Neural cell (in vitro differentiated cells): ENCODE results near the gene BIK. TPM values are rescaled to one million over a fixed set of nuclear protein-coding genes. Genes with fewer than 3 reads are reported as not detected.

Experiments
- H2AFZ ChIP-seq: fragments of 200-600, 300-800 bp; sonication (generic), shearing (Covaris generic); 2 replicates; pipeline ENCODE4 v1.6.0; 2014; ENCODE audit warnings: low read depth, mild to moderate bottlenecking, antibody characterized with exemption, low read length, moderate library complexity
- H3F3A ChIP-seq: fragments of 200-600 bp; shearing (Covaris generic); 2 replicates; pipeline ENCODE4 v1.6.1; 2016; ENCODE audit warnings: mild to moderate bottlenecking, moderate library complexity, mixed read lengths, antibody characterized with exemption, low read length; ENCODE audit not compliant: insufficient read depth, poor library complexity, severe bottlenecking
- H3K27ac ChIP-seq: fragments of 200-600, 300-800 bp; sonication (generic), shearing (Covaris generic); 2 replicates; pipeline ENCODE4 v1.5.1; 2014; ENCODE audit warnings: mild to moderate bottlenecking, low read length, moderate library complexity
- H3K27me3 ChIP-seq: fragments of 300-800, 200-600 bp; sonication (generic), shearing (Covaris generic); 2 replicates; pipeline ENCODE4 v1.6.0; 2014; ENCODE audit warnings: mild to moderate bottlenecking, low read depth, low read length, moderate library complexity; ENCODE audit not compliant: insufficient read depth
- H3K36me3 ChIP-seq: fragments of 300-800, 200-600 bp; sonication (generic), shearing (Covaris generic); 2 replicates; pipeline ENCODE4 v1.5.1; 2014; ENCODE audit warnings: mild to moderate bottlenecking, antibody characterized with exemption, low read length, moderate library complexity; ENCODE audit not compliant: insufficient read depth
- H3K4me2 ChIP-seq: fragments of 300-800, 200-600 bp; sonication (generic), shearing (Covaris generic); 2 replicates; pipeline ENCODE4 v1.6.0; 2014; ENCODE audit warnings: mild to moderate bottlenecking, low read length
- H3K4me3 ChIP-seq: fragments of 300-800, 200-600 bp; sonication (generic), shearing (Covaris generic); 2 replicates; pipeline ENCODE4 v1.5.1; 2014; ENCODE audit warnings: mild to moderate bottlenecking, low read length, moderate library complexity
- H3K79me2 ChIP-seq: fragments of 200-600 bp; shearing (Covaris generic); replicated peaks from 2 replicates; pipeline ENCODE4 v1.6.0; 2014; ENCODE audit warnings: mild to moderate bottlenecking, low read length, moderate library complexity; ENCODE audit not compliant: insufficient read depth
- H3K9ac ChIP-seq: fragments of 300-800, 200-600 bp; sonication (generic), shearing (Covaris generic); 2 replicates; pipeline ENCODE4 v1.6.1; 2016; ENCODE audit warnings: mild to moderate bottlenecking, low read length, mixed read lengths
- H3K9me2 ChIP-seq: fragments of 200-600 bp; shearing (Covaris generic); 2 replicates; pipeline ENCODE4 v1.6.1; 2016; ENCODE audit warnings: mild to moderate bottlenecking, low read length, mixed read lengths; ENCODE audit not compliant: insufficient read depth
- H3K9me3 ChIP-seq: fragments of 200-600, 300-800 bp; sonication (generic), shearing (Covaris generic); 2 replicates; pipeline ENCODE4 v1.6.1; 2016; ENCODE audit warnings: mild to moderate bottlenecking, mixed run types, low read length, moderate library complexity, mixed read lengths
- H4K20me1 ChIP-seq: fragments of 200-600 bp; shearing (Covaris generic); 2 replicates; pipeline ENCODE4 v1.6.1; 2016; ENCODE audit warnings: mild to moderate bottlenecking, mixed run types; ENCODE audit not compliant: insufficient read depth
- CTCF ChIP-seq: fragments of 450-650 bp; IDR thresholded peaks from 2 replicates; pipeline ENCODE4 v1.5.1; 2014; ENCODE audit warnings: antibody characterized with exemption, mild to moderate bottlenecking, moderate library complexity; ENCODE audit not compliant: poor library complexity, severe bottlenecking
- EP300 ChIP-seq: fragments of 450-650 bp; conservative IDR thresholded peaks from 2 replicates; pipeline ENCODE4 v1.6.1; 2014; ENCODE audit warnings: antibody characterized with exemption, mild to moderate bottlenecking, moderate library complexity; ENCODE audit not compliant: poor library complexity, severe bottlenecking
- EZH2 ChIP-seq: fragments of 200-600, 300-800 bp; shearing (Covaris generic), sonication (generic); IDR thresholded peaks from 2 replicates; pipeline ENCODE4 v1.6.1; 2014; ENCODE audit warnings: antibody characterized with exemption, low read length, borderline replicate concordance, mild to moderate bottlenecking; ENCODE audit not compliant: insufficient read depth, poor library complexity, severe bottlenecking
- MXI1 ChIP-seq: fragments of 450-650 bp; conservative IDR thresholded peaks from 2 replicates; pipeline ENCODE4 v1.6.1; 2014; ENCODE audit warnings: antibody characterized with exemption, mild to moderate bottlenecking; ENCODE audit not compliant: poor library complexity, severe bottlenecking
- POLR2AphosphoS5 ChIP-seq: IDR thresholded peaks from 2 replicates; pipeline ENCODE4 v1.6.1; 2012
- RAD21 ChIP-seq: fragments of 450-650 bp; conservative IDR thresholded peaks from 2 replicates; pipeline ENCODE4 v1.6.1; 2014; ENCODE audit warnings: antibody characterized with exemption, mild to moderate bottlenecking, moderate library complexity
- REST ChIP-seq: IDR thresholded peaks from 2 replicates; pipeline ENCODE4 v1.6.1; 2012; ENCODE audit warnings: borderline replicate concordance
- SMC3 ChIP-seq: fragments of 450-650 bp; conservative IDR thresholded peaks from 2 replicates; pipeline ENCODE4 v1.6.1; 2014; ENCODE audit warnings: antibody characterized with exemption, mild to moderate bottlenecking, moderate library complexity; ENCODE audit not compliant: poor library complexity
- TAF1 ChIP-seq: IDR thresholded peaks from 2 replicates; pipeline ENCODE4 v1.6.1; 2012; ENCODE audit warnings: low read depth
- polyA plus RNA-seq: library from polyadenylated mRNA; depleted of rRNA; stranded (reverse); fragments of >200 nt; gene quantifications from 2 replicates; pipeline ENCODE4 v1.2.3, GENCODE V29; 2014

The BIK gene
- polyA plus RNA-seq, 1 donor from 2014 or later: 3.1 TPM

- H3K27ac ChIP-seq: no peak overlapping the region
- H3K9ac ChIP-seq: no peak overlapping the region
- H3K9me3 ChIP-seq: no peaks in the 10 kb centered on the region
Measured at GRCh38 chr22:43080616-43081015, 29.9 kb upstream of the BIK start.

GRCh38 chr22:43081968-43082367 lies 28.6 kb upstream of the BIK start:
- H2AFZ ChIP-seq: no peak overlapping the region
- no peak overlapping the region for H3K4me3 ChIP-seq
- H4K20me1 ChIP-seq: no peaks in the 10 kb centered on the region
- TF ChIP-seq MXI1: no peak
- no peak for TF ChIP-seq REST
- no peak for TF ChIP-seq SMC3
- TF ChIP-seq EZH2: no peak
- TF ChIP-seq RAD21: no peak
- no peak for TF ChIP-seq CTCF

More at GRCh38 chr22:43080616-43081015, 29.9 kb upstream of the BIK start:
- no peaks in the 10 kb centered on the region for H4K20me1 ChIP-seq
- no peak overlapping the region for H2AFZ ChIP-seq
- H3K4me3 ChIP-seq: no peak overlapping the region
- H3K36me3 ChIP-seq: no peaks in the 10 kb centered on the region
- no peak overlapping the region for H3K4me2 ChIP-seq
- no peaks in the 10 kb centered on the region for H3K9me2 ChIP-seq
- TF ChIP-seq CTCF (no peak), REST (no peak), EP300 (no peak), POLR2AphosphoS5 (no peak), TAF1 (no peak), SMC3 (no peak), RAD21 (no peak), EZH2 (no peak), MXI1 (no peak)
- no peaks in the 10 kb centered on the region for H3K79me2 ChIP-seq
- no peaks in the 10 kb centered on the region for H3K27me3 ChIP-seq
- H3F3A ChIP-seq: no peaks in the 10 kb centered on the region

More at GRCh38 chr22:43081968-43082367, 28.6 kb upstream of the BIK start:
- Histone ChIP-seq H3K9ac (no peak overlapping the region), H3K4me2 (no peak overlapping the region), H3K27me3 (no peaks in the 10 kb centered on the region), H3F3A (no peaks in the 10 kb centered on the region), H3K36me3 (no peaks in the 10 kb centered on the region), H3K9me2 (no peaks in the 10 kb centered on the region), H3K9me3 (no peaks in the 10 kb centered on the region), H3K27ac (no peak overlapping the region), H3K79me2 (no peaks in the 10 kb centered on the region)
